SU-DHL-6 (cell line): ENCODE data around the gene ADAMTS16.

Experiments
- H2AFZ ChIP-seq: fragments of 200-600 bp; sonication (generic); 2 replicates; pipeline ENCODE4 v1.6.1; 2014; ENCODE audit warnings: low read depth, mild to moderate bottlenecking, moderate library complexity, mixed read lengths, antibody characterized with exemption, low read length; ENCODE audit not compliant: severe bottlenecking
- H3F3A ChIP-seq: fragments of 200-600 bp; shearing (Covaris generic); 2 replicates; pipeline ENCODE4 v1.6.0; 2016; ENCODE audit warnings: antibody characterized with exemption, mild to moderate bottlenecking; ENCODE audit not compliant: insufficient read depth
- H3K27ac ChIP-seq: fragments of 200-600 bp; sonication (generic); 2 replicates; pipeline ENCODE4 v1.5.1; 2016; ENCODE audit warnings: low read depth, mild to moderate bottlenecking, low read length, moderate library complexity, mixed read lengths
- H3K27me3 ChIP-seq: fragments of 200-600 bp; sonication (generic), shearing (Covaris generic); 2 replicates; pipeline ENCODE4 v1.6.0; 2014; ENCODE audit warnings: mild to moderate bottlenecking, low read length
- H3K36me3 ChIP-seq: fragments of 200-600 bp; sonication (generic); 2 replicates; pipeline ENCODE4 v1.6.1; 2014; ENCODE audit warnings: mild to moderate bottlenecking, low read length, mixed read lengths
- H3K4me2 ChIP-seq: fragments of 300-600, 200-600 bp; shearing (Covaris generic), sonication (generic); 2 replicates; pipeline ENCODE4 v1.6.0; 2014; ENCODE audit warnings: low read length, low read depth, mild to moderate bottlenecking; ENCODE audit not compliant: poor library complexity, severe bottlenecking
- H3K4me3 ChIP-seq: fragments of 200-600 bp; sonication (generic); 2 replicates; pipeline ENCODE4 v1.5.1; 2014; ENCODE audit warnings: antibody characterized with exemption, low read length, mild to moderate bottlenecking, mixed read lengths; ENCODE audit not compliant: insufficient read depth, poor library complexity, severe bottlenecking
- H3K79me2 ChIP-seq: fragments of 200-600 bp; sonication (generic); 2 replicates; pipeline ENCODE4 v1.6.1; 2014; ENCODE audit warnings: mild to moderate bottlenecking, low read length, moderate library complexity; ENCODE audit not compliant: insufficient read depth
- H3K9ac ChIP-seq: fragments of 200-600 bp; sonication (generic); 2 replicates; pipeline ENCODE4 v1.7.0; 2014; ENCODE audit warnings: mild to moderate bottlenecking, low read length
- H3K9me2 ChIP-seq: fragments of 200-600 bp; sonication (generic); replicated peaks from 2 replicates; pipeline ENCODE4 v1.6.1; 2014; ENCODE audit warnings: low read length; ENCODE audit not compliant: insufficient read depth
- H3K9me3 ChIP-seq: fragments of 200-600 bp; sonication (generic); 2 replicates; pipeline ENCODE4 v1.6.1; 2014; ENCODE audit warnings: low read length, mixed read lengths; ENCODE audit not compliant: insufficient read depth
- H4K20me1 ChIP-seq: fragments of 200-600 bp; sonication (generic); 2 replicates; pipeline ENCODE4 v1.6.1; 2014; ENCODE audit warnings: low read depth, mild to moderate bottlenecking, antibody characterized with exemption, low read length, moderate library complexity, mixed read lengths
- EZH2phosphoT487 ChIP-seq: fragments of 200-600 bp; sonication (generic), shearing (Covaris generic); conservative IDR thresholded peaks from 2 replicates; pipeline ENCODE4 v1.6.1; 2018; ENCODE audit warnings: mild to moderate bottlenecking, antibody characterized with exemption, low read length, moderate library complexity, mixed read lengths
- TF ChIP-seq, protein P1 (sequence below): fragments of 200-600 bp; sonication (generic); IDR thresholded peaks from one replicate; pipeline ENCODE4 v1.5.1; 2017; ENCODE audit warnings: antibody characterized with exemption, mild to moderate bottlenecking, low read length, moderate library complexity; ENCODE audit not compliant: insufficient read depth, poor library complexity, severe bottlenecking

ADAMTS16 gene

DNA sequence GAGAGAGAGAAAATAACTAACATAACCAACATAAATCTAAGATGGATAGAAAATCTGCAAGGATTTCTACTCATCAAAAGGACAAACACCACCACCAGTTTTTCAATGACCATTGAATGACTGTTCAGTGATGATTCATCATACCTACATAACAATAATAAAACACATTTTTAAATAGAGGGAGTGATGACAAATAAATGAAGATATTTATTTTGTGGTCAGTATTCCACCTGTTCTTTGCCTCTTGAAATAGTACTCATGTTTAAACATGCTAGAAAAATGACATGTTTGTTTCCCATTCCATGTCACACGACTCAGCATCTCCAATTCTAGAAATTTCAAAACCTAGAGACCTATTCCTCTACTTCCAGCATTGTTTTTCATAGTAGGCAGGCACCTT, 34.6 kb upstream of the ADAMTS16 start:
- H3K4me3 ChIP-seq = no peak overlapping the region
- no peak overlapping the region for H3K4me2 ChIP-seq
- H3K27ac ChIP-seq = no peak overlapping the region
- no peaks in the 10 kb centered on the region for H3K9me2 ChIP-seq
- no peak overlapping the region for H2AFZ ChIP-seq
- H3K79me2 ChIP-seq = no peaks in the 10 kb centered on the region
- no peaks in the 10 kb centered on the region for H3K27me3 ChIP-seq
- no peaks in the 10 kb centered on the region for H3K36me3 ChIP-seq
- H3K9me3 ChIP-seq = no peaks in the 10 kb centered on the region
- TF ChIP-seq, protein P1, sequence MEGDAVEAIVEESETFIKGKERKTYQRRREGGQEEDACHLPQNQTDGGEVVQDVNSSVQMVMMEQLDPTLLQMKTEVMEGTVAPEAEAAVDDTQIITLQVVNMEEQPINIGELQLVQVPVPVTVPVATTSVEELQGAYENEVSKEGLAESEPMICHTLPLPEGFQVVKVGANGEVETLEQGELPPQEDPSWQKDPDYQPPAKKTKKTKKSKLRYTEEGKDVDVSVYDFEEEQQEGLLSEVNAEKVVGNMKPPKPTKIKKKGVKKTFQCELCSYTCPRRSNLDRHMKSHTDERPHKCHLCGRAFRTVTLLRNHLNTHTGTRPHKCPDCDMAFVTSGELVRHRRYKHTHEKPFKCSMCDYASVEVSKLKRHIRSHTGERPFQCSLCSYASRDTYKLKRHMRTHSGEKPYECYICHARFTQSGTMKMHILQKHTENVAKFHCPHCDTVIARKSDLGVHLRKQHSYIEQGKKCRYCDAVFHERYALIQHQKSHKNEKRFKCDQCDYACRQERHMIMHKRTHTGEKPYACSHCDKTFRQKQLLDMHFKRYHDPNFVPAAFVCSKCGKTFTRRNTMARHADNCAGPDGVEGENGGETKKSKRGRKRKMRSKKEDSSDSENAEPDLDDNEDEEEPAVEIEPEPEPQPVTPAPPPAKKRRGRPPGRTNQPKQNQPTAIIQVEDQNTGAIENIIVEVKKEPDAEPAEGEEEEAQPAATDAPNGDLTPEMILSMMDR = no peak
- no peak for TF ChIP-seq EZH2phosphoT487
- H3F3A ChIP-seq = no peaks in the 10 kb centered on the region
- H4K20me1 ChIP-seq = no peaks in the 10 kb centered on the region
- H3K9ac ChIP-seq = no peak overlapping the region

DNA sequence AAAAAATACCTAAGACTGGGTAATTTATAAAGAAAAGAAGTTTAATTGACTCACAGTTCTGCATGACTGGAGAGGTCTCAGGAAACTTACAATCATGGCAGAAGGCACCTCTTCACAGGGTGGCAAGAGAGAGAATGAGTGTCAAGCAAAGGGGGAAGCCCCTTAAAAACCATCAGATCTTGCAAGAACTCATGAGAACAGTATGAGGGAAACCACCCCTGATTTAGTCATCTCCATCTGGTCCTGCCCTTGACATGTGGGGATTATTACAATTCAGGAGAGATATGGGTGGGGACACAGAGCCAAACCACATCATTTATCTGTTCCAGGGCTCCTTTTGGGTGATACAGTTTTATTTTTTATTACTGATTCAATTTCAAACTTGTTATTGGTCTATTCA, 23.2 kb upstream of the ADAMTS16 start:
- no peaks in the 10 kb centered on the region for H3K27me3 ChIP-seq
- no peak overlapping the region for H2AFZ ChIP-seq
- H3K9me3 ChIP-seq = no peaks in the 10 kb centered on the region
- no peaks in the 10 kb centered on the region for H3K79me2 ChIP-seq
- no peaks in the 10 kb centered on the region for H4K20me1 ChIP-seq
- no peaks in the 10 kb centered on the region for H3F3A ChIP-seq
- no peak overlapping the region for H3K4me3 ChIP-seq
- TF ChIP-seq, protein P1 = no peak
- TF ChIP-seq EZH2phosphoT487 = no peak
- no peak overlapping the region for H3K9ac ChIP-seq
- H3K9me2 ChIP-seq = no peaks in the 10 kb centered on the region
- H3K27ac ChIP-seq = no peak overlapping the region
- no peaks in the 10 kb centered on the region for H3K36me3 ChIP-seq
- H3K4me2 ChIP-seq = no peak overlapping the region

DNA sequence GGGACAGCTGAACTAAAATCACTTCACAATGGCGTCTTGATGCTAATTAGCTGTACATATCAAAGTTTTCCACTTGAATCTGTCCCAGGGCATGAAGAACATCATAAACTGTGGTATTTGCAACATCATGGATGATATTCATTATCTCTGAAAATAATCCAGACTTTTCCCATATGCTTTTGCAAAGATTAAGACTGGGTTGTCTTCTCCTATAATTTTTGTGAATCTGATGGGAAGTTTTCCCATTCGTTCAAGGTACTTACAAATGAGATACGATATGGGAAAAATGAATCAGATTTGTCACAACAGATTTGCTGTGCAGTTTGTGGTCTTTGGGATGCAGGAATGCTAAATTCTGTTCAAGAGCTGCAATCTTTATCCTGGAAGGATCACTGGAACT, 17.4 kb upstream of the ADAMTS16 start:
- Histone ChIP-seq H3K4me2 (no peak overlapping the region), H3K79me2 (no peaks in the 10 kb centered on the region), H3K9me3 (no peaks in the 10 kb centered on the region), H3K27ac (no peak overlapping the region), H4K20me1 (no peaks in the 10 kb centered on the region), H3K36me3 (no peaks in the 10 kb centered on the region), H2AFZ (no peak overlapping the region), H3K9ac (no peak overlapping the region), H3K27me3 (no peaks in the 10 kb centered on the region), H3F3A (no peaks in the 10 kb centered on the region), H3K4me3 (no peak overlapping the region), H3K9me2 (no peaks in the 10 kb centered on the region)
- TF ChIP-seq, protein P1 = no peak
- no peak for TF ChIP-seq EZH2phosphoT487
